Ovary (tissue), 3 donors: ENCODE data around the gene BRWD1.

Source experiments
- CTCF ChIP-seq, 3 donors: fragments of 450-650 bp in 2 of 3; fragments of 200-600 bp in 1 of 3; IDR thresholded peaks; one replicate each; pipeline versions ENCODE4 v1.5.1 to v1.8.0; 2016 to 2022; ENCODE audit warnings: antibody characterized with exemption in 3 of 3, mild to moderate bottlenecking in 1 of 3
- EP300 ChIP-seq: sonication (generic); formaldehyde crosslinking; IDR thresholded peaks from one replicate; pipeline ENCODE4 v1.6.1; 2017; ENCODE audit warnings: antibody characterized with exemption
- POLR2A ChIP-seq: fragments of 450-650 bp; IDR thresholded peaks from one replicate; pipeline ENCODE4 v1.6.1; 2017; ENCODE audit warnings: antibody characterized with exemption, mild to moderate bottlenecking, moderate library complexity
- donor health status: DM: no; HTN: no; CAD: no.

- TF ChIP-seq CTCF (IDR thresholded peaks at IDR 0.05) (no peak), POLR2A (no peak), EP300 (no peak)
Observed at GRCh38 chr21:39312112-39313041, 1.1 kb downstream of the BRWD1 start.
